Stomach (tissue), 4 donors: ENCODE results near the gene NLK.

Experiments
- EP300 ChIP-seq: sonication (generic); formaldehyde crosslinking; IDR thresholded peaks from one replicate; pipeline ENCODE4 v1.6.1; 2017; ENCODE audit warnings: antibody characterized with exemption
- POLR2A ChIP-seq, 4 donors: fragments of 450-650 bp; IDR thresholded peaks; one replicate each; pipeline ENCODE4 v1.6.1; 2016; ENCODE audit warnings: antibody characterized with exemption in 4 of 4, control low read depth in 2 of 4, mild to moderate bottlenecking in 1 of 4, moderate library complexity in 1 of 4
- POLR2AphosphoS5 ChIP-seq, 3 donors: sonication (generic); formaldehyde crosslinking; IDR thresholded peaks; one replicate each; pipeline ENCODE4 v1.6.1; 2016; ENCODE audit warnings: antibody characterized with exemption in 3 of 3
- TF ChIP-seq, protein P1 (sequence below), 7 experiments: fragments of 450-650 bp in 4 of 7; fragments of 200-600 bp in 3 of 7; sonication (generic) in 3 of 7; IDR thresholded peaks; one replicate each; pipeline ENCODE4 v1.5.1; 2016 to 2019; ENCODE audit warnings: antibody characterized with exemption in 7 of 7, control low read depth in 2 of 7, mild to moderate bottlenecking in 1 of 7

DNA sequence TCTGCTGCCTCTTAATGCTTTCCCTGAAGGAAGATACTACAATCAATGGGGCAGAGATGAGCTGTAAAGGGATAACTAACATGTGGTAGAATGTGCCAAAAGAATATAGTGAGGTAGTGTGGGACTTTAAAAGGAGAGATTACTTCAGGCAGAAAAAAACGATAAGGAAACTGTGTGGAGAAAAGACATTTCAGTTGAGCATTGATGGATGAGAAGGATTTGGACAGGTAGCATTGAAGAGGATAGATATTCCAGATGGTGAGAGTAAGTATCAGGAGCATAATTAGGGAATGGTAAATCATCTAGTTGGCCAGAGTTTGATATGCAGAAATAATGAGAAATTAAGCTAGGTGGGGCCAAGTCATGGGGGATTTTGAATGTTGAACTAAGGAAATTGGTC is 97.3 kb downstream of the NLK start:
- TF ChIP-seq POLR2A (IDR thresholded peaks at IDR 0.05), result no peak
- TF ChIP-seq, protein P1, sequence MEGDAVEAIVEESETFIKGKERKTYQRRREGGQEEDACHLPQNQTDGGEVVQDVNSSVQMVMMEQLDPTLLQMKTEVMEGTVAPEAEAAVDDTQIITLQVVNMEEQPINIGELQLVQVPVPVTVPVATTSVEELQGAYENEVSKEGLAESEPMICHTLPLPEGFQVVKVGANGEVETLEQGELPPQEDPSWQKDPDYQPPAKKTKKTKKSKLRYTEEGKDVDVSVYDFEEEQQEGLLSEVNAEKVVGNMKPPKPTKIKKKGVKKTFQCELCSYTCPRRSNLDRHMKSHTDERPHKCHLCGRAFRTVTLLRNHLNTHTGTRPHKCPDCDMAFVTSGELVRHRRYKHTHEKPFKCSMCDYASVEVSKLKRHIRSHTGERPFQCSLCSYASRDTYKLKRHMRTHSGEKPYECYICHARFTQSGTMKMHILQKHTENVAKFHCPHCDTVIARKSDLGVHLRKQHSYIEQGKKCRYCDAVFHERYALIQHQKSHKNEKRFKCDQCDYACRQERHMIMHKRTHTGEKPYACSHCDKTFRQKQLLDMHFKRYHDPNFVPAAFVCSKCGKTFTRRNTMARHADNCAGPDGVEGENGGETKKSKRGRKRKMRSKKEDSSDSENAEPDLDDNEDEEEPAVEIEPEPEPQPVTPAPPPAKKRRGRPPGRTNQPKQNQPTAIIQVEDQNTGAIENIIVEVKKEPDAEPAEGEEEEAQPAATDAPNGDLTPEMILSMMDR (IDR thresholded peaks at IDR 0.05), result no peak
- no peak for TF ChIP-seq EP300
- no peak for TF ChIP-seq POLR2AphosphoS5 (IDR thresholded peaks at IDR 0.05)
